ENCODE data around the gene SLC19A1. TPM values are rescaled to one million over a fixed set of nuclear protein-coding genes. Genes with fewer than 3 reads are reported as not detected.
"Not testable (repeated sequence)": the region's sequence is repeated elsewhere in the genome, so short reads cannot be mapped to it uniquely, and the experiment has no call there.

SLC19A1 gene
- polyA plus RNA-seq, 1 experiment, result 8.1 TPM

DNA sequence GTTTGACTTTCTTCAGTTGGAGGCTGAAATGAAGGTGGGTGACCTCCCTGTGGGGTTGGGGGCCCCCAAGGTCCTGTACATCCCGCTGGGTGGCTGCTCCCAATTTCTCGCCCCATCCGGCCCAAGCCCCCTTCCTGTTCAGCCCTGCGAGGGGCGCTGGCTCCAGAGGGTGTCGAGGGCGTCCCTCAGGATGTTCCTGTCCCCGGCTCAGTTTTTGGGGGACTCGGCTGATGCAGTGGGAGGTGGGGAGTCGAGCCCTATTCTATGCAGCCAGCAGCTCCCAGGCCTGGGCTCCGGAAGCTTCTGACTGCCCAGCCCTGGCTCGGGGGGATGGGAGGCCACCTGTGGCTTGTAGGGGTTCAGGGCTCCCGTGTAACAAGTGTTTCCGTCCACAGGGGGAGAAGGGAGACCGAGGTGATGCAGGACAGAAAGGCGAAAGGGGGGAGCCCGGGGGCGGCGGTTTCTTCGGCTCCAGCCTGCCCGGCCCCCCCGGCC lies 38.2 kb downstream of the SLC19A1 start:
- H3K27me3 ChIP-seq (ENCODE audit: control insufficient read depth, insufficient read depth, low read length), result no peaks in the 10 kb centered on the region
- no peak overlapping the region for H3K4me3 ChIP-seq (ENCODE audit: low read depth, low read length)
- TF ChIP-seq, protein P1, sequence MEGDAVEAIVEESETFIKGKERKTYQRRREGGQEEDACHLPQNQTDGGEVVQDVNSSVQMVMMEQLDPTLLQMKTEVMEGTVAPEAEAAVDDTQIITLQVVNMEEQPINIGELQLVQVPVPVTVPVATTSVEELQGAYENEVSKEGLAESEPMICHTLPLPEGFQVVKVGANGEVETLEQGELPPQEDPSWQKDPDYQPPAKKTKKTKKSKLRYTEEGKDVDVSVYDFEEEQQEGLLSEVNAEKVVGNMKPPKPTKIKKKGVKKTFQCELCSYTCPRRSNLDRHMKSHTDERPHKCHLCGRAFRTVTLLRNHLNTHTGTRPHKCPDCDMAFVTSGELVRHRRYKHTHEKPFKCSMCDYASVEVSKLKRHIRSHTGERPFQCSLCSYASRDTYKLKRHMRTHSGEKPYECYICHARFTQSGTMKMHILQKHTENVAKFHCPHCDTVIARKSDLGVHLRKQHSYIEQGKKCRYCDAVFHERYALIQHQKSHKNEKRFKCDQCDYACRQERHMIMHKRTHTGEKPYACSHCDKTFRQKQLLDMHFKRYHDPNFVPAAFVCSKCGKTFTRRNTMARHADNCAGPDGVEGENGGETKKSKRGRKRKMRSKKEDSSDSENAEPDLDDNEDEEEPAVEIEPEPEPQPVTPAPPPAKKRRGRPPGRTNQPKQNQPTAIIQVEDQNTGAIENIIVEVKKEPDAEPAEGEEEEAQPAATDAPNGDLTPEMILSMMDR (IDR thresholded peaks at IDR 0.05; ENCODE audit: insufficient read depth, low read depth, low read length), result no peak
- peaks cover 2% of the 10 kb centered on the region; the same call in 1 of the 2 replicates for H3K36me3 ChIP-seq (ENCODE audit: control insufficient read depth, insufficient read depth, low read length)
- no peak for DNase-seq (ENCODE audit: low read depth)
- ChIA-PET POLR2A (no interaction called here), CTCF (no interaction called here)

DNA sequence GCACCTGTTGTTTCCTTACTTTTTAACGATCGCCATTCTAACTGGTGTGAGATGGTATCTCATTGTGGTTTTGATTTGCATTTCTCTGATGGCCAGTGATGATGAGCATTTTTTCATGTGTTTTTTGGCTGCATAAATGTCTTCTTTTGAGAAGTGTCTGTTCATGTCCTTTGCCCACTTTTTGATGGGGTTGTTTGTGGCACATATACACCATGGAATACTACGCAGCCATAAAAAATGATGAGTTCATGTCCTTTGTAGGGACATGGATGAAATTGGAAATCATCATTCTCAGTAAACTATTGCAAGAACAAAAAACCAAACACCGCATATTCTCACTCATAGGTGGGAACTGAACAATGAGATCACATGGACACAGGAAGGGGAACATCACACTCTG lies 39.0 kb downstream of the SLC19A1 start:
- DNase-seq (ENCODE audit: low read depth); H3K4me3 ChIP-seq (ENCODE audit: low read depth, low read length); H3K36me3 ChIP-seq (ENCODE audit: control insufficient read depth, insufficient read depth, low read length); H3K27me3 ChIP-seq (ENCODE audit: control insufficient read depth, insufficient read depth, low read length); CTCF ChIA-PET; POLR2A ChIA-PET: not testable (repeated sequence)

DNA sequence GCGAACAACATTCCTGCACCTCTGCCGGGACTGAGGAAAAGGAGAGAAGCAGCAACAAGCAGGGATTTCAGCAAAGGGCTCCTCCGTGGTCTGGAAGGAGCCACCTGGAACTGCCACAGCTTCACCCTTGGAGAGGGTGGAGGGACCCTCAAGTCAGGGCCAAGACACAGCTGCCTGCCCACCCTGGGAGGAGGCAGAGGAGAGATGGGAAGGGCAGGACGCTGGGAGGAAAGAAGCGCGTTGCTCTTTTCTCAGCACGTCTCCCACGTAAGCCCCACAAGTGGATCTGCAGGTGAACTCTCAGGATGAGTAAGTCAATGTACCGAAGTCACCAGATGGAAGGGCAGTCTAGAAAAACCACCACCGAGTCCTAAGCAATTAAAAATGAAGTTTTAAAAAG lies 39.6 kb downstream of the SLC19A1 start:
- TF ChIP-seq, protein P1 (IDR thresholded peaks at IDR 0.05; ENCODE audit: insufficient read depth, low read depth, low read length), result no peak
- peaks cover 8% of the 10 kb centered on the region for H3K36me3 ChIP-seq (ENCODE audit: control insufficient read depth, insufficient read depth, low read length)
- CTCF ChIA-PET, result no interaction called here
- no peaks in the 10 kb centered on the region for H3K27me3 ChIP-seq (ENCODE audit: control insufficient read depth, insufficient read depth, low read length)
- no peak overlapping the region for H3K4me3 ChIP-seq (ENCODE audit: low read depth, low read length)
- DNase-seq (ENCODE audit: low read depth), result no peak
- POLR2A ChIA-PET, result no interaction called here

DNA sequence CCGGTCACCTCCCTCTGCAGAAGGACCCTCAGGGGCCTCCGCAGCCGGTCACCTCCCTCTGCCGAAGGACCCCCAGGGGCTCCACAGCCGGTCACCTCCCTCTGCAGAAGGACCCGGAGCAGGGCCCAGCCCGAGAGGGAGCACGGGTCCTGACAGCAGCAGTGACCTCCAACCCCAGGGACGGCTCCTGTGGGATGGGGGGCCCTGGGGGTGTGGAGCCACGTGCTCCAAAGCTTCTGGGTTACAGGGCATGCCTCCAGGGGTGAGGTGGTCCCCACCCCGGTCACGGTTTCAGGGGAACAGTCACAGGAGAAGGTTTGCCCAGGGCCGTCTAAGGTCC lies 40.3 kb downstream of the SLC19A1 start:
- POLR2A ChIA-PET, result no interaction called here
- CTCF ChIA-PET, result no interaction called here
- H3K36me3 ChIP-seq (ENCODE audit: control insufficient read depth, insufficient read depth, low read length), result peaks cover 11% of the 10 kb centered on the region
- no peak for DNase-seq (ENCODE audit: low read depth)
- no peak overlapping the region for H3K4me3 ChIP-seq (ENCODE audit: low read depth, low read length)
- H3K27me3 ChIP-seq (ENCODE audit: control insufficient read depth, insufficient read depth, low read length), result no peaks in the 10 kb centered on the region
- TF ChIP-seq, protein P1 (IDR thresholded peaks at IDR 0.05; ENCODE audit: insufficient read depth, low read depth, low read length), result no peak

DNA sequence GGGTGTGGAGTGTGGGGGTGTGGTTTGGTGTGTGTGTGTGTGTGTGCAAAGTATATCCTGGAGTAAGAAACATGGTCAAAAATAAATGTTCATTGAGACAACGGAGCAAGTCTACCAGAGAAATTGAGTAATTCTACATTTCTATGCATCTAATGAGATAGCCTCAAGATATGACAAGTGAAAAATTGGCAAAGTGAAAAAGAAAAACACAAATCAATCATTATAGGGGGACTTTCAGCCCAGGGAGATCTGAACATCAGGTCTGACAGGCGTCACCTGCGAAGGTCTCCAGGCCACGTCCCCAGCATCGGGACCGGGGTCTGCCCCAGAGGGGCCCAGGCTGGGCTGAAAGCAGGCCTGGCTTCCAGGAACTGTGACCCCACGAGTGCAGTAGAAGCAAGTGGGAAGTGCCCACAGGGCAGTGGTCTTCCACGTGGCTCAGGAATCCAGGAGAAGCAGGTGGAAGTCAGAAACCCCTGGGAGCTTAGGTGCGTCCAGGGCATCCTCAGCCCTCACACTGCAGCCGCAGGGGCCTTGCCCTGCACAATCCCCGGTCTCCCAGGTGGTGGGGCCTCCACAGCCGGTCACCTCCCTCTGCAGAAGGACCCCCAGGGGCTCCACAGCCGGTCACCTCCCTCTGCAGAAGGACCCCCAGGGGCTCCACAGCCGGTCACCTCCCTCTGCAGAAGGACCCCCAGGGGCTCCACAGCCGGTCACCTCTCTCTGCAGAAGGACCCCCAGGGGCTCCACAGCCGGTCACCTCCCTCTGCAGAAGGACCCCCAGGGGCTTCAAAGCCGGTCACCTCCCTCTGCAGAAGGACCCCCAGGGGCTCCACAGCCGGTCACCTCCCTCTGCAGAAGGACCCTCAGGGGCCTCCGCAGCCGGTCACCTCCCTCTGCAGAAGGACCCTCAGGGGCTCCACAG lies 40.9 kb downstream of the SLC19A1 start:
- CTCF ChIA-PET; H3K4me3 ChIP-seq (ENCODE audit: low read depth, low read length); H3K27me3 ChIP-seq (ENCODE audit: control insufficient read depth, insufficient read depth, low read length); POLR2A ChIA-PET; DNase-seq (ENCODE audit: low read depth): not testable (repeated sequence)
- peaks cover 15% of the 10 kb centered on the region for H3K36me3 ChIP-seq (ENCODE audit: control insufficient read depth, insufficient read depth, low read length)

DNA sequence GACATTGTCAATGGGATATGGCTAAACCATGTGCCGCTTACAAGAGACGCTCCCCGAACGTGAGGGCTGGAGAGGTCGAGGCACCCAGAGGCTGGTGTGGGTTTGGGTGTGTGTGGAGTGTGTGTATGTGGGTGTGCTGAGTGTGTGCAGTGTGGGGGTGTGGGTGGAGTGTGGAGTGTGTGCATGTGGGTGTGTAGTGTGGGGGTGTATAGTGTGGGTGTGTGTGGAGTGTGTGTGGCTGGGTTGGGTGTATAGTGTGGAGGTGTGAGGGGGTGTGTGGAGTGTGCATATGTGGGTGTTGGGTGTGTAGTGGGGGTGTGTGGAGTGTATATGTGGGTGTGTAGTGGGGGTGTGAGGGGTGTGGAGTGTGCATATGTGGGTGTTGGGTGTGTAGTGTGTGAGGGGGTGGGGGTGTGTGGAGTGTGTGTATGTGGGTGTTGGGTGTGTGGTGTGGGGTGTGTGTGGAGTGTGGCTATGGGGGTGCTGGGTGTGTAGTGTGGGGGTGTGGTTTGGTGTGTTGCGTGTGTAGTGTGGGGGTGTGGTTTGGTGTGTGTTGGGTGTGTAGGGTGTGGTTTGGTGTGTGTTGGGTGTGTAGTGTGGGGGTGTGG lies 42.2 kb downstream of the SLC19A1 start:
- TF ChIP-seq, protein P1 (IDR thresholded peaks at IDR 0.05; ENCODE audit: insufficient read depth, low read depth, low read length), result no peak
- no peak for DNase-seq (ENCODE audit: low read depth)
- CTCF ChIA-PET, result no interaction called here

More for the DNA sequence above, 42.2 kb downstream of the SLC19A1 start:
- POLR2A ChIA-PET, result no interaction called here
- no peaks in the 10 kb centered on the region for H3K27me3 ChIP-seq (ENCODE audit: control insufficient read depth, insufficient read depth, low read length)
- no peak overlapping the region for H3K4me3 ChIP-seq (ENCODE audit: low read depth, low read length)
- H3K36me3 ChIP-seq (ENCODE audit: control insufficient read depth, insufficient read depth, low read length), result peaks cover 20% of the 10 kb centered on the region

Measured in BJ (cell line).